ENCODE measurements around the gene SAPCD2.
A peak's percentile ranks its signal among the peaks of the same experiment; 100 is the strongest.

SAPCD2 gene

GRCh38 chr9:137080260-137081122 is 10.1 kb upstream of the SAPCD2 start:
- DNase-seq = no peak

- no peak for DNase-seq
These were observed 9.0 kb upstream of the SAPCD2 start for GRCh38 chr9:137079401-137079787.

- DNase-seq = no peak
These were observed 8.5 kb upstream of the SAPCD2 start for GRCh38 chr9:137078701-137079400.

- no peak for DNase-seq
These were observed 7.7 kb upstream of the SAPCD2 start for GRCh38 chr9:137077758-137078693.

GRCh38 chr9:137077010-137077747 is 6.8 kb upstream of the SAPCD2 start, which contains the start of gene UAP1L1:
UAP1L1 (plus strand) TSS chr9:137077517; CDS start chr9:137077533, 16 bp downstream.
- DNase-seq = peak; percentile 34

GRCh38 chr9:137076636-137077009 is 6.3 kb upstream of the SAPCD2 start:
- no peak for DNase-seq

GRCh38 chr9:137075275-137075775 is 5.0 kb upstream of the SAPCD2 start:
- DNase-seq = no peak

GRCh38 chr9:137074657-137075274 is 4.4 kb upstream of the SAPCD2 start:
- DNase-seq = no peak

GRCh38 chr9:137073992-137074399 is 3.6 kb upstream of the SAPCD2 start:
- no peak for DNase-seq

- no peak for DNase-seq
These were observed 925 bp upstream of the SAPCD2 start for GRCh38 chr9:137071282-137071681.

- no peak for DNase-seq
These were observed 534 bp upstream of the SAPCD2 start for GRCh38 chr9:137070906-137071275.

GRCh38 chr9:137069508-137070091 is 757 bp downstream of the SAPCD2 start:
- DNase-seq = no peak

- DNase-seq = no peak
These were observed 1.5 kb downstream of the SAPCD2 start for GRCh38 chr9:137068539-137069507.

GRCh38 chr9:137067860-137068538 is 2.4 kb downstream of the SAPCD2 start:
- peak; percentile 68 for DNase-seq

- no peak for DNase-seq
These were observed 4.1 kb downstream of the SAPCD2 start for GRCh38 chr9:137066096-137066861.

GRCh38 chr9:137065336-137065967 is 4.9 kb downstream of the SAPCD2 start:
- DNase-seq = no peak

- DNase-seq = no peak
These were observed 5.5 kb downstream of the SAPCD2 start for GRCh38 chr9:137064880-137065164.

All from NCI-H226 (cell line).